HG03342 (cell line): ENCODE data around the gene TOR4A.
A peak's percentile ranks its signal among the peaks of the same experiment; 100 is the strongest.
"Not testable (repeated sequence)": the region's sequence is repeated elsewhere in the genome, so short reads cannot be mapped to it uniquely, and the experiment has no call there.

Experiments used
- ATAC-seq: cut with Tn5 transposase; IDR thresholded peaks from one replicate; pipeline ENCODE4 v1.9.1; 2021; ENCODE audit warnings: mild to moderate bottlenecking, moderate library complexity; ENCODE audit not compliant: unreplicated experiment

Gene TOR4A

DNA sequence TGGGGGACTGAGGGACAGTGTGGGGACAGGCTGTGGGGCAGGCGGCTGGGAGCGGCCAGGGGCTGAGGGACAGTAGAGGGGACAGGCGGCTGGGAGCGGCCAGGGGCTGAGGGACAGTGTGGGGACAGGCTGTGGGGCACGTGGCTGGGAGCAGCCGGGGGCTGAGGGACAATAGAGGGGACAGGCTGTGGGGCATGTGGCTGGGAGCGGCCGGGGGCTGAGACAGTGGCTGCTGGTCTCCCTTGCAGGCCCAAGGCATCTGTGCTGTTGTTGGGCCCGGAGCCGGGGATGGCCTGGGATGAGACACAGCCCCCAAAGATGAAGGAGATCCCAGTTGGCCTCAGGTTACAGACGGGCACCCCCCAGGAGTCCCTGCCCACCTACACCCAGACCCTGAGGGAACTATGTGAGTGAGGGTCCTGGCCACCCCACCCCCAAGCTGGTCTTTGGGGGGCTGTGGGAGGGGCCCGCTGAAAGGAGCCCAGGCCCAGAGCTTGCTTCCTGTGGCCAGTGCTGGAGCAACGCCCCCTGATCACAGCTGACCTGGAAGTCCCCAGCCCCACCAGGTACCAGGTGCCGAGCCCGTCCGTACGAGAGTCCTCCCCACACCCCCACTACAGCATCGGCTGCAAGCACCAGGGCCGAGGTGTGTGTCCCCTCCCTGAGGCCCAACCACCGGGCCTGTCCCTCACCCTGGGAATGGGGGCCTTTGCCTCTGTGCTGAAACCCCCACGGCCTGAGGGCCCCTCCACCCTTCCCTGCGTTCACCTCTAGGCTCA, 25.8 kb upstream of the TOR4A start:
- ATAC-seq = no peak

DNA sequence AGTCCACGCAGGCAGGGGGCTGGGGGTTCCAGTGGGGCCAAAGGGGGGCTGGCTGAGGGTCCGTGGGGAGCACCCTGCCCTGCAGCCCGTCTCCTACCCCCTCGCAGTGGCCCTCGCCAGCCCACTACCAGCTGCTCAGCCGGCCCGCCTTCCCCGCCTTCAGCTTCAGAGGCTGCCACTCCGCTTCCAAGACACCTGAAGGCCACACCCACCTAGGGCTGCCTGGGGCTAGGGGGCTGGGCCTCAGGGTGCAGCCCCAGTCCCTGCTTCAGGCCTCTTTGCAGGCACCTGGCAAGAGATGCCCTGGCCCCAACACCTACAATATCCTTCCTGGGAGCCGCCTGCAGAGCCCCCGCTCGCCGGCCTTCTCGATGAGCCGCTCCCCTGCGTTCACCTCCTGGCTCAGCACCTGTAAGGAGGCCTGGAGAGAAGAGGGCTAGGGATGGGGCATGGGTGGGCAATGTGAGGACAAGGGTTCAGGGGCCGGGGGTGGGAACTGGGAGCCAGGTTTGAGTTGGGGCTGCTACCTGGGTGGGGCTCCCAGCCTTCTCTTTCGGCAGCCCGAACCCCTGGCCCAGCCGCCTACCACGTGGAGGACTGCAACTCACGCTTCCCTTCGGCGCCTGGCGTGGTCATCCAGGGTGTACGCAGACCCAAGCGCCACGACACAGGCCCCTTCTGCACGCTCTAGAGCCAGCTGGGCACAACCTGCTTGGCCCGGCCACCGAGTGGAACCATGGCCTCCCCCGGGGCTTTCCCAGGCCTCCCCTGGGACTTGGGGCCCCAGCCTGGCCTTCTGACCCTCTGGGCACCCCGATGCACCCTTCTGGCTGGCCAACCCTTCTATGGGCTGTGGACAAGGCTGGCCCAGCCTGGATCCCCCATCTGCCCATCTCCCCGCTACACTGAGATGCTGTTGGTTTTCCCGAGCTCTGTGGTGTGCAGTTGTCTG, 24.7 kb upstream of the TOR4A start:
- ATAC-seq = no peak

DNA sequence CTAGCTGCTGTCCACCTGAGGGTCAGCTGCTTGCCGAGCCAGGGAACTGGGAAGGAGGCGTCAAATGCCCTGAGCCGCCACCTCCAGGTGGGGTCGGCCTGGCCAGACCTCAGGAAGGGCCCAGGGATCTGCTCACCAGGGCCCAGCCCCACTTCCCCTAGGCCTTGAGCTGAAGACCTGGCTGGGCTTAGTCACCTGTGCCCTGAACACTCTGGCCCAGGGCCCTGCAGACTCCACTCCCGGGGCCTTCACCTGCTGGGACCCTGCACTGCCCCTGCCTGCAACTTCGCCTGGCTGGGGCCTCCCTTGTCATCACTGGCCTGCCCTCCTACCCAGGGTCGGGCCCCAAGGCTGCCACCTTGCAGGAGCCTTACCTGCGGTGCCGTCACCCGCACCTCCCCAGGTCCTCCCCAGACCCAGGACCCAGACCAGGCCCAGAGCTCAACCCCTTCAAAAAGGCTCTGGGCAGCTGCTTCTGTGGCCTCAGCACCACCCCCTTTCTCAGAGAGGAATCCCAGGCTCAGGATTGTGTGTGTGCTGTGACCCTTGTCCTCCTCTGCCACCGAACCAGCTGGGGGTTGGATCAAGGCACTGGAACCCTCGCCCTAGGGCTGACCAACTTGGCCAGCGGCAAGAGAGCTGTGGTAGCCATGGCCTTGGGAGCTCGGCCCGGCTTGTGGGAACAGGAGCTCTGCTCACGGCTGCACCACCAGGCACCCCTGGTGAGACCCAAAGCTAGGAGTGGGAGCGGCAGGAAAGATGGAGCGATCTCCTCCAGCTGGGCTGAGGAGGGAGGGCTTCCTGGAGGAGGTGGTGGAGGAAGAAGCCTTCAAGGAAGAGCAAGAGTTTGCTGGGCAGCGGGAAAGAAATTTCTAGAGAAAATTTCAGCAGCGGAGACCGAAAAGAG, 23.6 kb upstream of the TOR4A start:
- no peak for ATAC-seq

DNA sequence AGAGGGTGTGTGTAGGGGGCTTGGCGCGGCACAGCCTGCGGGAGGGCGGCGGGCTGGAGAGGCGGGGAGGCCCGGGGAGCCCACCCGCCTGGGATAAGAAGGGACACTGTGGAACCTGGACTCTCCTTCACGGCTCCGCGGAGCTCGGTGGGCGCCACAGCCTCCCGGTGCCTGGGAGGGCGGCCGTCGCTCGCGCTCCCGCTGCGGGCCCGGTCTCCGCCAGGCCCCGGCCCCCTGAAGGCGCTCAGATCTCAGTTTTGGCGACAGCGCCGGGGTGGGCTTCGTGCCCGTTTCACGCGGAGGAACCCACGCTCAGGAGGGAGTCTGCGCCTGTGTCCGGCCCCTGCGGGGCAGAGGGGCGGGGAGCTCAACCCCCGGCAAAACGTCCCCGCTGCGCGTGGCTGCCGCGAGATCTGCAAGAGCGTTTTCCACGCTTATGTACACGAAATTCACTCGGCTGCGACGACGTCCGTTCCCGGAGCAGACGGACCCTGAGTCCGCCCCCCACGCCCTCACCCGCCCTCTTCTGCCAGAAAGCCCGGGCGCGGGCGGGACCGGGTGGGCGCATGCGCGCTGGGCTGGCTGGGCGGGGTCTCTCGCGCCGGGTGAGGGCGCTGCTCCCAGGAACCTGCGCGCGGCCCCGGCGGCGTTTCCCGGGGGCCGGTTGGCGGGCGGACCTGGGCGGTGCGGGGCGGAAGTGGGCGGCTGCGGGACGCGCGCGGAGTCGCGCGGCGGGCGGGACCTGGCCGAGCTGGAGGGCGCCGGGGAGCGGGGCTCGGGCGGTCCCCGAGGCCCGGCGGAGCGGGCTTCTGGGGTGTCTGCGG, 22.7 kb upstream of the TOR4A start, which contains the start of gene NELFB:
NELFB (plus strand) TSS at position 704 of the 824 bp plus-strand sequence.
- peak; percentile 60 for ATAC-seq

DNA sequence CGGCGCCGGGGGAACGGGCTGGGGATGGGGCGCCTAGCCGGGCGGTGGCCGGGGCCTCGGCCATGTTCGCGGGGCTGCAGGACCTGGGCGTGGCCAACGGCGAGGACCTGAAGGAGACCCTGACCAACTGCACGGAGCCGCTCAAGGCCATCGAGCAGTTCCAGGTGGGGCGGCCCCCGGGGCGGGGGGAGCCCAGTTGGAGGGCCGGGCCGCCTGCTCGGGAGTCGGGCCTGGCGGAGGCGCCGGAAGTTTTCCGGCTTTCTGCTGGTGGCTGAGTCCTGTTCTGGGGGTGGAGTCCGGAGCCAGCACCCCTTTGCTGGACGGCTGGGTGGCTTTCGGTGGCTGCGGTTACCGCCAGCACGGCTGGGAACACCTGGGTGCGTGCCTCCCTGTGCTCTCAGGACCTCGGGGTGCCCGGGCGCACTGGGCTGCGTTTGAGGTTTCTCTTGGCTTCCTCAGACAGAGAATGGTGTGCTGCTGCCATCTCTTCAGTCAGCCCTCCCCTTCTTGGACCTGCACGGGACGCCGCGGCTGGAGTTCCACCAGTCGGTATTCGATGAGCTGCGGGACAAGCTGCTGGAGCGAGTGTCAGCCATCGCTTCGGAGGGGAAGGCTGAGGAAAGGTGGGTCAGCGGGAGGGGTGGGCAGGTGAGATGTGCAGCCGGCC, 21.9 kb upstream of the TOR4A start:
- peak; percentile 7 for ATAC-seq

DNA sequence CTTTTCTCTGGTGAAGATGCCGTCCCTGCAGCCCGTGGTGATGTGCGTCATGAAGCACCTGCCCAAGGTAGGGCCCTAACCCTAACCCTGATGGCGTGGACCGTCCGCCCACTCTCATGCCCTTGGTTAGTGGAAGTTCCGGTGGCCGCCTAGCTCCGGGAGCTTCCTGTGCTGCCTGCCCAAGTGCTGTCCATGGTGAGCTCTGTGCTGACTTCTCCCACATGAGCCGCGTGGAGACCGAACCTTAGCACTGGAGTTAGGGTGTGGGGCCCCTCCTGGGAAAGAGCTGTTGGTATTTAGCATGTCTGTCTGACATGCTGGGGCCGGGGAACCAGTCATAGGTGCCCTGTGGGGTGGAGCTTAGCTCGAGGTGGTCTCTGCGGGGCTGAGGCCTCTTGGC, 21.2 kb upstream of the TOR4A start:
- ATAC-seq = no peak

DNA sequence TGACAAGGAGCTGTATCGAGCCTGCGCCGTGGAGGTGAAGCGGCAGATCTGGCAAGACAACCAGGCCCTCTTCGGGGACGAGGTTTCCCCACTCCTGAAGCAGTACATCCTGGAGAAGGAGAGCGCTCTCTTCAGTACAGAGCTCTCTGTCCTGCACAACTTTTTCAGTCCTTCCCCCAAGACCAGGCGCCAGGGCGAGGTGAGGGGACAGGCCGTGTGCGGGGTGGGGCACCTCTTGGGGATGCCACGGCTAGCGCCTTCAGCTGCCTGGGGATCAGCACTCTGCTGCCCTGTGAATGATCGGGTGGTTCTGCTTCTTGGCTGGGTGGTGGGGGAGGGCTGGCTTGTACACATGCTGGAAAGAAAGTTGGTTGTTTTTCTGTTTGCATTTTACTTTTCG, 20.7 kb upstream of the TOR4A start:
- no peak for ATAC-seq

DNA sequence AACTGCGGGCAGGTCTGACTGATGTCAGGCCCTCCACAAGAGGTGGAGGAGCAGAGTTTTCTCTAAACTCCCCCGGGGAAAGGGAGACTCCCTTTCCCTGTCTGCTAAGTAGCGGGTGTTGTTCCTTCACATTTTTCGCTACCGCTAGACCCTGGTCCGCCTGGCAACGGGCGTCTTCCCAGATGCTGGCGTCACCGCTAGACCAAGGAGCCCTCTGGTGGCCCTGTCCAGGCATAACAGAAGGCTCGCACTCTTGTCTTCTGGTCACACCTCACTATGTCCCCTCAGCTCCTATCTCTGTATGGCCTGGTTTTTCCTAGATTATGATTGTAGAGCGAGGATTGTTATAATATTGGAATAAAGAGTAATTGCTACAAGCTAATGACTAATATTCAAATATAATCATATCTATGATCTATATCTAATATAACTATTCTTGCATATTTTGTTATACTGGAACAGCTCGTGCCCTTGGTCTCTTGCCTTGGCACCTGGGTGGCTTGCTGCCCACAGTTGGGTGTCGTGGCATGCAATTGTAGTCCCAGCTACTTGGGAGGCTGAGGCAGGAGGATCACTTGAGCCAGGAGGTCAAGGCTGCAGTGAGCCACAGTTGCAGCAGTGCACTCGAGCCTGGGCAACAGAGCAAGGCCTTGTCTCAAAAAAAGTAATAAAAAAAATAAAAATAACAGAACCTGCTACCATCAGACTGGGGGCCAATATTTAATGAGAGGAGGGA, 15.2 kb upstream of the TOR4A start:
- not testable (repeated sequence) for ATAC-seq

DNA sequence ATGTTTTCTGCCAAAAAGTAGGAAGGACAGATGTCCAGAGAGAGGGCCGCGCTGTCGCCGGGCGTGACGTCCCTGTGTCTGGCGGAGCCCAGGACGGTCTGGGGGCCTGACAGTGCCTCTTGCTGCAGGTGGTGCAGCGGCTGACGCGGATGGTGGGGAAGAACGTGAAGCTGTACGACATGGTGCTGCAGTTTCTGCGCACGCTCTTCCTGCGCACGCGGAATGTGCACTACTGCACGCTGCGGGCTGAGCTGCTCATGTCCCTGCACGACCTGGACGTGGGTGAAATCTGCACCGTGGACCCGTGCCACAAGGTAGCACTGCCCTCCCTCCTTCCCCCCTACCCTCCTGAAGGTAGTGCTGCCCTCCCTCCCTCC, 14.6 kb upstream of the TOR4A start:
- no peak for ATAC-seq

DNA sequence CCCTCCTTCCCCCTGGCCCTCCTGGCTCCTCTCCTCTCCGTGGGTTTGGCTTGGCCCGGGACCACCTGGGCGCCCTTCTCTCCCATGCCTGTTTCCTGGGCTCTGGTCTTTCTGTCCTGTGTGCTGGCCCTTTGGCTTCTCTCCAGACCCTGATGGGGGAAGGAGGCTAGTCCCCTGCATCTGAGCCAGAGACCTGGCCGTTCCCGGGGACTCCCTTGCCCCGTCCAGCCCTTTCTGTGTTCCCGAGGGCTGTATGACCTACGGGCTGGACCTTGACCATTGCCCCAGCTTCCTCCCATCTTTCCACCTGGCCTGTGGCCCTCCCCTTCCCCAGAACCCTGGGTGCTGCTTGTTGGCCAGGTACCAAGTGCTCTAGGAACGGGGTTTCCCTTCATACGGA, 14.0 kb upstream of the TOR4A start:
- no peak for ATAC-seq

DNA sequence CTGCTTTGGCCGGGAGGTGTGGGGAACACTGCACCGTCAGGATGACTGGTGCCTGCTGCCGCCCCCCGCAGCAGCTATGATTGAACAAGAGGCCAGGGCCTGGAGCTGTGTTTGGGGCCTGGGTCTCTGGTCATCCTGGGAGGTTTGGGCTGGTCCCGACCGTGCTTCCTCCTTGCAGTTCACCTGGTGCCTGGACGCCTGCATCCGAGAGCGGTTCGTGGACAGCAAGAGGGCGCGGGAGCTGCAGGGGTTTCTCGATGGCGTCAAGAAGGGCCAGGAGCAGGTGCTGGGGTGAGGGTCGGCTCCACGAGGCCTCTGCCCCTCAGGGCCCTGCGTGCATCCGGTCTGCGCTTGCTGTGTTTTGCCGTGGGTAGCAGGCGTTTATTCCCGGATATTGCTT, 13.5 kb upstream of the TOR4A start:
- ATAC-seq = no peak

DNA sequence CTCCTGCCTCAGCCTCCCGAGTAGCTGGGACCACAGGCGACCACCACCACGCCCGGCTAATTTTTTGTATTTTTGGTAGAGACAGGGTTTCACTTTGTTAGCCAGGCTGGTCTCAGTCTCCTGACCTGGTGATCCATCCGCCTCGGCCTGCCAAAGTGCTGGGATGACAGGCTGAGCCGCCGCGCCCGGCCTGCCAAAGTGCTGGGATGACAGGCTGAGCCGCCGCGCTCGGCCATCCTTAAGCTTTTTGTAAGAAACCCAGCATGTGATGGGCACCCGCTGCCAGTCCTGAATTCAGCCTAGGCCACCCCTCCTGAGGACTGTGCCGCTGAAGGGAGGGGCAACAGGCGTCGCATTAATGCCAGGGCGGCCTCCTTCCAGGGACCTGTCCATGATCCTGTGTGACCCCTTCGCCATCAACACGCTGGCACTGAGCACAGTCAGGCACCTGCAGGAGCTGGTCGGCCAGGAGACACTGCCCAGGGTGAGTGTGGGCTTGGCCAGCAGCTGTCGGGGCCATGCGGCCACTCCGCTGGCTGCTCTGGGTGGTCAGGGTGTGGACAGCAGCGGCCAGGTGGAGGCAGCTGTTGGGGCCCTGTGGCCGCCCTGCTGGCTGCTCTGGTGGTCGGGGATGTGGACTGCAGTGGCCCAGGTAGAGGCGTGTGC, 11.9 kb upstream of the TOR4A start:
- ATAC-seq = no peak

DNA sequence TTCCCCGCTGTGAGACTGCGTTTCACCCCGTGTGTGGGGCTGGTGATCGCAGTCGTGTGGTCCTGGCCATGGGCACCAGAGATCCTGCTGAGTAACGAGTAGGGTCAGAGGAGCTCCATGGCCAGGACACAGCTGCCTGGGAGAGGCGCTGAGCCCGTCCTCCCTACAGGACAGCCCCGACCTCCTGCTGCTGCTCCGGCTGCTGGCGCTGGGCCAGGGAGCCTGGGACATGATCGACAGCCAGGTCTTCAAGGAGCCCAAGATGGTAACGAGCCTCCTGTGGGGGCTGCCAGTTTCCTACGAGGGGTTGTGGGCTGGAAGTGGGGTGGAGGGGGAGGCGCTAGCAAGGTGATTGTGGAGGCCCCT, 11.4 kb upstream of the TOR4A start:
- no peak for ATAC-seq

DNA sequence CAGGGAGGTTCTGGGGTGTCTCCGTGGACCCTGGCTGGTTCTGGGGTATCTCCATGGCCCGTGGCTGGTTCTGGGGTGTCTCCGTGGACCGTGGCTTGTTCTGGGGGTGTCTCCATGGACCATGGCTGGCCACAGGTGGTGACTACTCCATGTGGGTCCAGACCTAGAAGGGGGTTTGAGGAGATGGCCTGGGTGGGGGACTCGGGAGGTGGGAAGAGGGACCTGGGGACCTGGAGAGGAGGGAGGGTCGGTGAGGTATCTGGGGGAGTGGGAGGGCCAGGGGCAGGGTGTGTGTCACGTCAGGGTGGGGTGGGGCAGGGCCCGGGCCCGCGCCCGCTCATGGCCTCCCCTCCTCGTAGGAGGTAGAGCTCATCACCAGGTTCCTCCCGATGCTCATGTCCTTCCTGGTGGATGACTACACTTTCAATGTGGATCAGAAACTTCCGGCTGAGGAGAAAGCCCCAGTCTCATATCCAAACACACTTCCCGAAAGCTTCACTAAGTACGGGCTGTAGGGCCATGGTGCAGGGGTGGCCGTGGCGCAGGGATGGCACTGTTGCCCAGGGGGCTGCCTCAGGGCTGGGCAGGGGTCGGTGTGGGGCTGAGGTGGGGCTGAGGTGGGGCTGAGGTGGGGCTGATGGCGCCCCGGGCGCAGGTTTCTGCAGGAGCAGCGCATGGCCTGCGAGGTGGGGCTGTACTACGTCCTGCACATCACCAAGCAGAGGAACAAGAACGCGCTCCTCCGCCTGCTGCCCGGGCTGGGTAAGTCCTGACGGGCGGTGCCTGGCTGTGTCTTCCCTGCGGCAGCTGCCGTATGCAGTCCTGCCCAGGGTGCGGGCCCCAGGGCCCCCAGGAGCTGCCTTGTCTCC, 10.7 kb upstream of the TOR4A start:
- no peak for ATAC-seq

DNA sequence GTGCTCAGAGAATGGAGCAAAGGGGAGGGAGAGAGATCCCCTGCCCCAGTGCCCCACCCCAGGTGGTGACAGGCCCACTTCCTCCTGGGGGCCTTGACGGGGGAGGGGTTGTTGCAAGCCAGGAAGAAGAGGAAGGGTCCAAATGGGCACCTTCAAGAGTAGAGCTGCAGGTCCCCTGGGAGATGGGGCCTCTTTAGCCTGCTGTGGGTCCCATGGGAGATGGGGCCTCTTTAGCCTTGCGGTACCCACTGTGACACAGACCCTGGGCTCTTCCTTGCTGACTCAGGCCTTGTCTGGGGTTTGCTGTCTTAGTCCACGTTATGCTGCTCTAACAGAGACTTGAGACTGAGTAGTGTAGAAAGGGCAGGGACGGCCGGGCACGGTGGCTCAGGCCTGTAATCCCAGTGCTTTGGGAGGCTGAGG, 9.6 kb upstream of the TOR4A start:
- no peak for ATAC-seq

DNA sequence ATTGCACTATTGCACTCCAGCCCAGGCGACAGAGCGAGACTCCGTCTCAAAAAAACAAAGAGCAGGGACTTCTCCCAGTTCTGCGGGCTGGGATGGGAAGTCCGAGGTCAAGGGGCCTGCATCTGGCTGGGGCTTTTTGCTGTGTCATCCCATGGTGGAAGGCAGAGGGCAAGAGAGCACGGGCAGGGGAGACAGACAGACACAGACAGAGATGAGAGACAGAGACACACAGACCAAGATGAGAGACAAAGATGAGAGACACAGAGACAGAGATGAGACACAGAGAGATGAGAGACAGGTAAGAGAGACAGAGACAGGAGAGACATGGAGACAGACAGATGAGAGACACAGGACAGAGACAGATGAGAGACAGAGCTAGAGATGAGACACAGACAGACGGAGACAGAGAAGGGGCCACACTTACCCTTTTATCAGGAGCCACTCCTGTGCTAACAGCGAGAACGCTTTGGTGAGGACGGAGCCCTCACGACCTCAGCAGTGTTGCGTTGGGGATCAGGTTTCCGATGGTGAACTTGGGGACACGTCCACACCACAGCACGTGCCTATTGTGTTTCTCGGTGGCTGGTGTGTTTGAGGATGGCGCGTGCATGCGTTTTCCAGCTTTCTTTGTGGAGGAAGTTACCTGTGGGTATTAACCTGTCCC, 8.9 kb upstream of the TOR4A start:
- ATAC-seq = no peak

DNA sequence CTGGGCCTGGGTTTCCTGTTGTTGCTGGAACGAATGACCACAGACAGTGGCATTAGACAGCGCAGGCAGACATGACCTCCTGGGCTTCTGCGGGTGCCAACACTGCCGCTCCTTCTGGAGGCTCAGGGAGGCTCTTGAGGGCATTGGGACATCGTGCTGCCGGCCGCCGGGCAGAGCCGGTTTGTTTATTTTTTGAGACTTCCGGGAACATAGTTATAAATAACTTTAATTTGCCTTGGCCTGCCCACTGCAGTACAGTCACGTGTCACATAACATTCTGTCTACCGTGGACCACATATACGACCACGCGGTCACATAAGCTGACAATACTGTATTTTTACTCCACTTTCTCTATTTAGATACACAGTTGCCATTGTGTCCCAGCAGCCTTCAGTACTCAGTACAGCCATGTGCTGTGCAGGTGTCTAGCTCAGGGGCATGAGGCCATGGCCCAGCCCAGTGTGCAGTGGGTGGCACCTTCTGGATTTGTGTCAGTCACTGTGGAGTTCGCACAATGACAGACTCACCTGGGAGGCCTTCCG, 8.2 kb upstream of the TOR4A start:
- no peak for ATAC-seq
